Astrocyte of the cerebellum (primary cell): Measurements from ENCODE around the gene BCAT1.

Source experiments
- DNase-seq: peaks from one replicate; pipeline ENCODE4 v3.0.0-alpha.2; 2011; ENCODE audit warnings: low read depth
- H3K4me3 ChIP-seq: 2 replicates; pipeline ENCODE4 v1.5.1; 2011; ENCODE audit warnings: mild to moderate bottlenecking, low read depth, low read length, moderate library complexity
- in situ Hi-C: cut with HindIII; loops from 2 replicates; pipeline ENCODE4 v1.10.0; 2017; ENCODE audit warnings: low sequenced_read_pairs
- TF ChIP-seq, protein P1 (sequence below): IDR thresholded peaks from 2 replicates; pipeline ENCODE4 v1.5.1; 2012; ENCODE audit warnings: low read length, low read depth, moderate library complexity, mild to moderate bottlenecking; ENCODE audit errors: missing control alignments

The BCAT1 gene

DNA sequence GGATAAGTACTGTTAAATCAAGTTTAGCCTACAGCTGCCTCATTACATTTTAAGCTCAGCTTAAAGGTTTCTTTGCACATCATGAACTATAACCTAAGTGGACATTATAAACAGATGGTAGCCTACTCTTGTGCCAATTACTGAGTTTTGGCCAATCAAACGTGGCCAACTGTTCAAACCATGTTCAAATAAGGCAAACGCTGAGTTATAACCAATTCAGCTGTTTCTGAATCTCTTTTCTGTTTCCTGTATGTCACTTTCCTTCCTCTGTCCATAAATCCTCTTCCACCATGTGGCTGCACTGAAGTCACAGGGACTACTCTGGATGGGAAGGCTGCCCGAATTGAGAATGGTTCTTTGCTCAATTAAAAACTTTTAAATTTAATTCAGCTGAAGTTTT lies 98.4 kb downstream of the BCAT1 start:
- in situ Hi-C loops, result loop anchor here (10.0 kb wide), 1 partner anchor 94 kb away; the partner anchor contains the start of gene BCAT1
- TF ChIP-seq, protein P1, sequence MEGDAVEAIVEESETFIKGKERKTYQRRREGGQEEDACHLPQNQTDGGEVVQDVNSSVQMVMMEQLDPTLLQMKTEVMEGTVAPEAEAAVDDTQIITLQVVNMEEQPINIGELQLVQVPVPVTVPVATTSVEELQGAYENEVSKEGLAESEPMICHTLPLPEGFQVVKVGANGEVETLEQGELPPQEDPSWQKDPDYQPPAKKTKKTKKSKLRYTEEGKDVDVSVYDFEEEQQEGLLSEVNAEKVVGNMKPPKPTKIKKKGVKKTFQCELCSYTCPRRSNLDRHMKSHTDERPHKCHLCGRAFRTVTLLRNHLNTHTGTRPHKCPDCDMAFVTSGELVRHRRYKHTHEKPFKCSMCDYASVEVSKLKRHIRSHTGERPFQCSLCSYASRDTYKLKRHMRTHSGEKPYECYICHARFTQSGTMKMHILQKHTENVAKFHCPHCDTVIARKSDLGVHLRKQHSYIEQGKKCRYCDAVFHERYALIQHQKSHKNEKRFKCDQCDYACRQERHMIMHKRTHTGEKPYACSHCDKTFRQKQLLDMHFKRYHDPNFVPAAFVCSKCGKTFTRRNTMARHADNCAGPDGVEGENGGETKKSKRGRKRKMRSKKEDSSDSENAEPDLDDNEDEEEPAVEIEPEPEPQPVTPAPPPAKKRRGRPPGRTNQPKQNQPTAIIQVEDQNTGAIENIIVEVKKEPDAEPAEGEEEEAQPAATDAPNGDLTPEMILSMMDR, result no peak
- no peak for DNase-seq
- H3K4me3 ChIP-seq, result no peak overlapping the region

GRCh38 chr12:24848941-24849477 lies 99.9 kb downstream of the BCAT1 start:
- DNase-seq, result no peak
- TF ChIP-seq, protein P1, result no peak
- no peak overlapping the region for H3K4me3 ChIP-seq
- in situ Hi-C loops, result no loop called here

- no peak overlapping the region for H3K4me3 ChIP-seq
- in situ Hi-C loops, result no loop called here
- TF ChIP-seq, protein P1, result no peak
- DNase-seq, result no peak
Observed at GRCh38 chr12:24846689-24847088, 102.2 kb downstream of the BCAT1 start.

- TF ChIP-seq, protein P1, result no peak
- no peak for DNase-seq
- in situ Hi-C loops, result no loop called here
- H3K4me3 ChIP-seq, result no peak overlapping the region
Observed at GRCh38 chr12:24845615-24846014, 103.3 kb downstream of the BCAT1 start.

DNA sequence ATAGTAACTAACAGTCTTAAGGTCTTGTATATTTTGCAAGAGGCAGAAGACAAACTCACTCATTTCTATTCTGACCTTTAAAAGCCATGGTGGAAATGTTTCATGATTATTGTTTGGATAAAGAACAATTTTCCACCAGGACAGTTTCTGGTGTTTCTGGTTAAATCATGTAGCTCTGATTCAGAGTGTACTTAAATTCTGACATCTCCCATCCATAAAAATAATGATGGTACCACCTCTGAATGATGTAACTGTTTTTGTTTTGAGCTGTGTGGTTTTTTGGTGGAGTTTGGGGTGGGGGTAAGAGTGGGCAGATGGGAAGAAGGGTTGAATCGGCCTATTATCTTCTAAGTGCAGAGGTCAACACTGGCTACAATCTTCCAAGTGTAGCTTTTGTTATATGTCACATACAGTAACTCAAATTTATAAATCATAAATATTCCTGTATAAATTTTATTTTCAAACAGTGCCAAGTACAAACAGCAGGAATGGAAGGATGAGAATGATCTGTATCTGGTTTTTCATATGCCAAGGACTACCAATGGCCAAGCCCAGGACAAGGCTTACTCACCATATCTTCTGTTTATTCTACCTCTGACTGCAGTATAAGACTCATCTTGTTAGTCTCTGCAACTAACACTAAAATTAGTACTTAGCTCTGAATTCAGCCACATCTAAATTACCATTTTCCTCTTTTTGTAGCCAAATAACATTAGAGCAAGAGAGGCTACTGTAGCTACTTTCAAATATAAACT lies 108.7 kb downstream of the BCAT1 start:
- in situ Hi-C loops, result no loop called here
- TF ChIP-seq, protein P1, result no peak
- DNase-seq, result no peak
- no peak overlapping the region for H3K4me3 ChIP-seq

- in situ Hi-C loops, result no loop called here
- no peak overlapping the region for H3K4me3 ChIP-seq
- DNase-seq, result no peak
- TF ChIP-seq, protein P1, result no peak
Observed at GRCh38 chr12:24839268-24839791, 109.6 kb downstream of the BCAT1 start.
